ENCODE data around the gene KCNMA1. TPM values are rescaled to one million over a fixed set of nuclear protein-coding genes. Genes with fewer than 3 reads are reported as not detected.

KCNMA1 gene
- total RNA-seq, 1 donor from 2014 or later = 87.6 TPM

GRCh38 chr10:76864922-76865321 is 772.7 kb downstream of the KCNMA1 start:
- peaks cover 3% of the 10 kb centered on the region for H3K9me3 Mint-ChIP-seq (ENCODE audit: low read depth)
- H3K27me3 Mint-ChIP-seq (ENCODE audit: low read depth) = no peaks in the 10 kb centered on the region
- no peaks in the 10 kb centered on the region for H3K36me3 Mint-ChIP-seq (ENCODE audit: low read depth)
- no peak overlapping the region for H3K4me3 Mint-ChIP-seq (ENCODE audit: unreplicated experiment)
- H3K4me1 Mint-ChIP-seq (ENCODE audit: low read depth) = no peaks in the 10 kb centered on the region
- DNase-seq (ENCODE audit: low spot score) = no peak
- no peak overlapping the region for H3K27ac Mint-ChIP-seq (ENCODE audit: unreplicated experiment)
- TF ChIP-seq, protein P1, sequence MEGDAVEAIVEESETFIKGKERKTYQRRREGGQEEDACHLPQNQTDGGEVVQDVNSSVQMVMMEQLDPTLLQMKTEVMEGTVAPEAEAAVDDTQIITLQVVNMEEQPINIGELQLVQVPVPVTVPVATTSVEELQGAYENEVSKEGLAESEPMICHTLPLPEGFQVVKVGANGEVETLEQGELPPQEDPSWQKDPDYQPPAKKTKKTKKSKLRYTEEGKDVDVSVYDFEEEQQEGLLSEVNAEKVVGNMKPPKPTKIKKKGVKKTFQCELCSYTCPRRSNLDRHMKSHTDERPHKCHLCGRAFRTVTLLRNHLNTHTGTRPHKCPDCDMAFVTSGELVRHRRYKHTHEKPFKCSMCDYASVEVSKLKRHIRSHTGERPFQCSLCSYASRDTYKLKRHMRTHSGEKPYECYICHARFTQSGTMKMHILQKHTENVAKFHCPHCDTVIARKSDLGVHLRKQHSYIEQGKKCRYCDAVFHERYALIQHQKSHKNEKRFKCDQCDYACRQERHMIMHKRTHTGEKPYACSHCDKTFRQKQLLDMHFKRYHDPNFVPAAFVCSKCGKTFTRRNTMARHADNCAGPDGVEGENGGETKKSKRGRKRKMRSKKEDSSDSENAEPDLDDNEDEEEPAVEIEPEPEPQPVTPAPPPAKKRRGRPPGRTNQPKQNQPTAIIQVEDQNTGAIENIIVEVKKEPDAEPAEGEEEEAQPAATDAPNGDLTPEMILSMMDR (IDR thresholded peaks at IDR 0.05) = no peak

DNA sequence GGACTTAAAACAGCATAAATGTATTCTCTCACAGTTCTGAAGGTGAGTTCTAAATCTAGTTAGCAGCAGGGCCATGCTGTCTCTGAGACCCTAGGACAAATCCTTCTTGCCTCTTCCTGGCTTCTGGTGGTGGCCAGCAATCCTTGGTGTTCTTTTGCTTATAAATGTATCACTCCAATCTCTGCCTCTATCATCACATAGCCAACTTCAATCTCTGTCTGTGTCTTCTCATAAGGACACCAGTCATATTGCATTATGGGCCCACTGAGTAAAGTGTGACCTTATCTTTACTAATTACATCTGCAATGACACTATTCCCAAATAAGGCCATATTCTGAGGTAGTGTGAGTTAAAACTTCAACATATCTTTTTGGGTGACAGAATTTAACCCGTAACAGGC is 778.9 kb downstream of the KCNMA1 start:
- no peak for DNase-seq (ENCODE audit: low spot score)
- Mint-ChIP-seq H3K36me3 (ENCODE audit: low read depth) (no peaks in the 10 kb centered on the region), H3K4me1 (ENCODE audit: low read depth) (no peaks in the 10 kb centered on the region), H3K27me3 (ENCODE audit: low read depth) (peaks cover 4% of the 10 kb centered on the region), H3K27ac (ENCODE audit: unreplicated experiment) (no peak overlapping the region), H3K4me3 (ENCODE audit: unreplicated experiment) (no peak overlapping the region), H3K9me3 (ENCODE audit: low read depth) (peaks cover 6% of the 10 kb centered on the region)
- TF ChIP-seq, protein P1 (IDR thresholded peaks at IDR 0.05) = no peak

GRCh38 chr10:76840802-76841201 is 796.8 kb downstream of the KCNMA1 start:
- Mint-ChIP-seq H3K4me1 (ENCODE audit: low read depth) (no peaks in the 10 kb centered on the region), H3K4me3 (ENCODE audit: unreplicated experiment) (no peak overlapping the region), H3K27me3 (ENCODE audit: low read depth) (peaks cover 3% of the 10 kb centered on the region), H3K9me3 (ENCODE audit: low read depth) (peaks cover 3% of the 10 kb centered on the region), H3K27ac (ENCODE audit: unreplicated experiment) (no peak overlapping the region), H3K36me3 (ENCODE audit: low read depth) (no peaks in the 10 kb centered on the region)
- no peak for DNase-seq (ENCODE audit: low spot score)
- TF ChIP-seq, protein P1 (IDR thresholded peaks at IDR 0.05) = no peak

- Mint-ChIP-seq H3K27me3 (ENCODE audit: low read depth) (peaks cover 3% of the 10 kb centered on the region), H3K27ac (ENCODE audit: unreplicated experiment) (no peak overlapping the region), H3K4me3 (ENCODE audit: unreplicated experiment) (no peak overlapping the region), H3K36me3 (ENCODE audit: low read depth) (no peaks in the 10 kb centered on the region), H3K9me3 (ENCODE audit: low read depth) (no peaks in the 10 kb centered on the region), H3K4me1 (ENCODE audit: low read depth) (no peaks in the 10 kb centered on the region)
- TF ChIP-seq, protein P1 (IDR thresholded peaks at IDR 0.05) = no peak
- no peak for DNase-seq (ENCODE audit: low spot score)
Observed at GRCh38 chr10:76839276-76839675, 798.3 kb downstream of the KCNMA1 start.

DNA sequence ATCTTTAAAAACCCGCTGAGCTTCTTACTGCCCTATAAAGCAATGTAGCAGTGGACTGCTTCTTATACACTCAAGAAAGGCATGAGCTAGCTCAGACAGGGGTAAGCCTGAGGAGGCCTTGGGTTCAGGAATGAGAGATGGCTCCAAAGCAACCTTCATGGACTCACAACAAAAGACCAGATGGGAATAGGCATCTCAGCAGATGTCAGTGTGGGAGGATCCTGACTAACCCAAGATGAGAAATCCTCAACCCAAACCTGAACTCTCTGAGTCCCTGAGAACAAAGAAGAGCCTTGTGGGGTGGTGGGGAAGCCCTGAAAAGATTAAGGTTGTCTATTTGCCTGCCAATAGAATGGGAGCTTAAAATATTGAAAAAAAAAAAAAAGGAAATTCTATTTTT is 807.4 kb downstream of the KCNMA1 start:
- DNase-seq (ENCODE audit: low spot score) = no peak
- Mint-ChIP-seq H3K27me3 (ENCODE audit: low read depth) (peaks cover 13% of the 10 kb centered on the region), H3K9me3 (ENCODE audit: low read depth) (no peaks in the 10 kb centered on the region), H3K4me3 (ENCODE audit: unreplicated experiment) (no peak overlapping the region), H3K27ac (ENCODE audit: unreplicated experiment) (no peak overlapping the region), H3K4me1 (ENCODE audit: low read depth) (peaks cover 3% of the 10 kb centered on the region), H3K36me3 (ENCODE audit: low read depth) (no peaks in the 10 kb centered on the region)
- TF ChIP-seq, protein P1 (IDR thresholded peaks at IDR 0.05) = no peak

All from chondrocyte (in vitro differentiated cells).